ELR (cell line): ENCODE measurements around the gene XRCC4.
A peak's percentile ranks its signal among the peaks of the same experiment; 100 is the strongest.
"Not testable (repeated sequence)": the region's sequence is repeated elsewhere in the genome, so short reads cannot be mapped to it uniquely, and the experiment has no call there.

ENCODE experiments used
- DNase-seq: peaks from one replicate; pipeline ENCODE4 v3.0.0-alpha.2; 2015; ENCODE audit warnings: low read depth

XRCC4 gene

DNA sequence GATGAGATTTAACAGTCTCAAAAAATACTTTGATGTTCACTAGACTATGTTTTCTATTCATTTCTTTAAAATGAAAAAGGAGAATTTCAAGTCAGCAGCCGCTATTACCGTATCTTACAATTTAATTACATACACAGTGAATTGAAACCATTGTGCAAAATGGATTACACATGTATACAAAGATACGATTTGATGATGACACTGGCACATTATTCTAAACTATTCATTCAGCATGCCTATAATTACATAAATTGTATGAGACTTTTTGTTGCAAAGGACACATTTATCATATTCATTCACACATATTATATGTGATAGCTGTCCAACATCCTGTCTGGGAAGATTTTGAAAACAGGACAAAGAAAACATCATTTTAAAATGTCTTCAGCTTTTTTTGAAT lies 275.9 kb downstream of the XRCC4 start:
- DNase-seq, result no peak

GRCh38 chr5:83353774-83354173 lies 276.4 kb downstream of the XRCC4 start:
- DNase-seq, result no peak

GRCh38 chr5:83354958-83355357 lies 277.6 kb downstream of the XRCC4 start:
- DNase-seq, result no peak

GRCh38 chr5:83355482-83356014 lies 278.2 kb downstream of the XRCC4 start:
- DNase-seq, result not testable (repeated sequence)

DNA sequence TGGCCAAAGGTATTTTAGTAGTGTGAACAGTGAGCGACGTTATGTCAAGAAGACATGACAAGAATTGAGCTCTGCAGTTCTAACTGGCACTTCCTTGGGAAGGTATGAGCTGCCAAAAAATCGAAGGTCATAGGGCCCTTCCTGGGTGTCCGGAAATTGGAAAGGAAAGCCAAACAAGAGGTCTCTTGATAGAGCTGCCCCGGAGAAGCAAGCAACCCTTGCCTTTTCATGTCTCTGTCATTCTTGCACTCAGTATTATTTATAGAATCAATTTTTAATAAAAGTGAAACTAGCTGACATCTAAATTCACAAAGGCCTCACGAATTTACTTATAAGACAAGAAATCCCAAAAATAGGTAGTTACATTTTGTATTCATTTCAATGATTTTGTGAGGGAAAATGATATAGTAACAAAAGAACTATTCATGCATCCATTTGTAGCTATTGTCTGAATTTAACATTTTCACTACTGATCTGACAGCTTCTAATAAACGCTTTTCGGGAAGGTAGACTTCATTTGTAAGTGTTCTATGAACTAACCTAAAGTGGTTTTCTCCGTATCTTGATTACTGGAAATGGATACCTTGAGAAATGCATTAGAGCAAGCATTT lies 280.4 kb downstream of the XRCC4 start:
- no peak for DNase-seq

- DNase-seq, result peak; percentile 22
These were observed 283.2 kb downstream of the XRCC4 start for GRCh38 chr5:83360573-83360972.

DNA sequence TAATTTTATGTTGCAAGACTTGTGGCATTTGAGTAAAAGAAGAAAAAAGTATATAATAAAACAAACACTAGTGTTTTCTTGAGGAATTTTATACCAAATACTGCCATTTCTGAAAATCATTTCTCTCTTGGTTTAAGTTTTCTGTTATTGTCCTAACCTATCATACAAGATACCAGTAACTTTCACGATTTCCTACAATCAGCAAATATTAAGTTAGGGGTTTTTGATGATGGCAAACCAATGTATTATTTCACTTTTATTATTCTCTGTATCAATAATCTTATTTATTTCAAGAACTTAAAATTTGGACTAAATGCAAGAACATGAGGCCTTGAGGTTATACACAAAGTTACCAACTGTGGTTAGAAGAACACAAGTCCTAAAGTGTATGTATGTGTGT lies 285.2 kb downstream of the XRCC4 start:
- no peak for DNase-seq

- DNase-seq, result no peak
These were observed 286.0 kb downstream of the XRCC4 start for GRCh38 chr5:83363111-83363885.

- no peak for DNase-seq
These were observed 286.5 kb downstream of the XRCC4 start for GRCh38 chr5:83363886-83364275.

- DNase-seq, result no peak
These were observed 287.3 kb downstream of the XRCC4 start for GRCh38 chr5:83364312-83365299.

DNA sequence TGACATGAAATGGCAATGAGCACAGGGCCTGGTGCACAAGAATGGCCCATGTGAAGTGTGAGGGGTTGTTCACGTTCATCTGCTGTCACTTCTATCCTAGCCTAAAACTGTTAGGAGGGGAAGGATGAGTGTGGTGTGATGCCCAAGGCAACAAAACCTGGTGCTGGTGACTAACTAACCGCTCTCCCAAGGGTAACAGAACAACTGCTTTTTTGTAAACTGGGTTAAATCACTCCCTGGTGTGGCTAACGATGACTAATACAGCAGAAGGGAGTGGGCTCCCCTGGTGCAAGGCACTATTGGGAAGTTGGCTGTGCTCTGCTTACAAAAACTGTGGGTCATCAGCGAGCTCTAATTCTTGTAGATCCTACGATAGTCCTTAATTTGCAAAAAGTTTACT lies 291.0 kb downstream of the XRCC4 start:
- DNase-seq, result peak; percentile 94

DNA sequence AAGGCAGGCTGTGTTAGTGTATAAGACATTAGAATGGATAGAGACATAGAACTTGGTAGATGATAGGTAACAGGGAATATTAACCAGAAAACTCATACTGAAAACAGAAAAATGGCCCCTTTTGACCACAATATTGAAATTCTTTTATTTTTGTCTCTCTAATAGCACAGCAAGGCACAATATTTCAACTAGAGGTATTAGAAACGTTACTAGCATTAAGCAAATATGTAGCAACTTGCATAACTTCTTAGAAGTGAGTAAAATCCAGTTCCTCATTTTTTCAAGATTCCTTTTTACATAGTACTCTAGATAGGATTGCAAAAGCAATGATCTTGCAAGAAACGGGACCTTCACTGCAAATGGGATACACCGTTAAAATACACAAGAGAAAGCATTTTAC lies 291.5 kb downstream of the XRCC4 start:
- DNase-seq, result no peak

DNA sequence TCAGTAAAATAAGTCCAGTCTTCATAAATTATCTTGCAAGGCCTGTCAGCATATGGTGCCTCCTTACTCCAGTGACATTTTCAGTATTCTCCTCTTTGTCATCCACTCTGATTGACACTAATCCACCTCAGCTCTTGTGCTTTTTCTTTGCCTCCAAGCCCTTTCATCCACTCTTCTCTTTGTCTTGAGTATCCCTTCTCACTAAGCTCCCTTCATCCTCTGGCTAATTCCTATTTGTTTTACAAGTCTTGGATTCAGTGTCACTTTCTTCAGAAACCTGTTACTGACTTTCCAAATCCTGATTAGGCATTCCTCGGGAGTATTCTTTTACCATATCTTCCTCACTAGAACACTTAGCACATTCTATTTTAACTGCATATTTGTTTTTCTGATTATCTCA lies 293.6 kb downstream of the XRCC4 start:
- no peak for DNase-seq

DNA sequence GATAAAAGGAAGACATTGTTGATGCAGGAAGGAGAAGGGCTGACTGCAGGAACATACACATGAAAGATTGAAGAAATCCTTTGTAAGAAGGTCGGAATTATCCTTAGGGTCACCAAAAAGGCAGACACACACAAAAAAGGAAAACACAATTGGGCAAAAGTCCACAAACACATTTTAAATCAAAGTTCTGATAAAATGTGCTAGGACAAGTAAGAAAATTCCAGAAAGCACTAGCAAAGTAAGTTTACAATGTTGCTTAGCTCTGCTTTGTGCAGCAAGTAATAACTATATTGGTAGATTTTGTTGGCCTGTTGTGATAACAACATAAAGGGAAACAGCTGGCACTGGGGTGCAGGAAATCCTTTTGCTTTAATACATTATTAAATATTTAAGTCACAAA lies 294.4 kb downstream of the XRCC4 start:
- DNase-seq, result no peak

DNA sequence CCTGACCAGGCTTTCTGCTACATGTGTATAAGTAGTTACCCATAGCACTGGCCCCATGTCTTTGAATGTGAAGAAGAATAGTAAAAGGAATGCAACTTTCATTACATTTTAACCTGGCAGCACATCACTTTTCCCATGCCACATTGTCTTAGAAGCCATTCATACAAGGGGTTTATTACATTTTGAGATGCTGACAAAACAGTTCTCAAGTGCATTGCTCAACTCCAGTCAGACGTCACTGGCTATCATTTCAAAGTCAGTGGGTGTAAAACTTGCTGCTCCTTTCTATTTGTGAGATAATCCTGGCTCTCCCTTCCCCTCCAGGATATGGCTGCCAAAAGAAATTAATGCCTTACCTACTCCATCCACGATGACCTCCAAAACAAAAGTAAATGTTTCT lies 297.2 kb downstream of the XRCC4 start:
- no peak for DNase-seq

GRCh38 chr5:83375049-83375745 lies 297.9 kb downstream of the XRCC4 start:
- no peak for DNase-seq

- no peak for DNase-seq
These were observed 299.1 kb downstream of the XRCC4 start for GRCh38 chr5:83376461-83376860.

DNA sequence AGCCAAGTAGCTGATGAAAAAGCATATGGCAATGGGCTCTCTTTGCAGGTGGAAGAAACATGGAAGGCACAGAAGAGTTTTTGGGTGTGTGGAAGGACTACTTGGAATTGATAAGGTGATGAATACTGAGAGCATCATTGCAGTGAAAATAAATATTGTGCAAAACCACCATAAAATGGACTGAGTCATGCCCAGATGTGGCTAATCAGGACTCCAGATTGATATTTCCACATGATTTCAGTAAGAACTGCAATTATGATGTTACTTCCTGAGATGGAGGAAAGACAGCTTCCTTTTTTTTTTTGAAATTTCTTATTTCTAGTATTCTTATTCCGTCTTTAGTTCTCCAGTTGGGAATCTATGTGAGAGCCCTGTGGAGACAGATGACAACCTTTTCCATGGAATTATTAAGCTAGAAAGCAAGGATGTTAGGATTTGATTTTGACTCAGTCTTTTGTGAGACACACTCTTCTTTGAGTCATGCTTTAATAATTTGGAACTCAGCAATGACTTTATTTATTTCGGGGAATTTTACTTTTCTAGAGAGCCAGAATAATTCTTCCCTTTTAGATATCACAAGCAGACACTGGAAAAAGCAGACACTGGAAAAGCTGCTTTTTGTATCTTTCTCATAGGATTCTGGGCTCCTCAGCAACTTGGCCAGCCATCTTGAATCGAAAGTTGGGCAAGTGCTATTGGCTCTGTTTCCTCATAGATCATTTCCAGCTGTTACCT lies 300.0 kb downstream of the XRCC4 start:
- DNase-seq, result peak; percentile 81

DNA sequence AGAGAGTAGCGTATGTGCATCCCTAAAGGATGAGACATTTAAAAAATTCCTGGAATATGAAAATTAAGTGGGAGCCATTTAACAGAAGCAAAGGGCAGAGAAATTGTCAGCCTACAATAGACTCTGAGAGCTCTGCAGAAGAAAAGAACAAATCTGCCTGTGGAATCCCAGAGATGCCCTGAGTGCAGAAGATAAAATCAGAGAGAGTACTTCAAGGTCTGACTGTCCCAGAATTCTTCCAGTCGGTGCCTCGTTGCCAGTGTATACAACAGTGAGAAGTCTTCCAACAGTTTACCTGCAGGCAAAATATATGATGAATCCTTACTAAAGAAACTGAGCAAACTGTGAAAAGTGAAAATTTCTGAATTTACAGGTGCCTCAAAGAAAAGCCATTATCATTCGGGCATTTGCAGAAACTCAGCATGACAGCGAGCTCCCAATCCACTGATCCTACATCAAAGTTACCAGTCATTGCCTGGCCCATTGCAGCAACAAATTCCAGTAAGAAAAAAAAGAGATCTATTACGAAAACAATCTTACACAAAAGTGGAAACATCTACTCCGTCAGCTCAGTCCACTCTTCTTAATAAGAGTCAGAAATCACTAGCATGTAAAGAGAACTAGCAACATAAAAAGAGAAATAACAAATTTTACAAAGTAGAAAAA lies 301.4 kb downstream of the XRCC4 start:
- DNase-seq, result no peak

- DNase-seq, result no peak
These were observed 308.5 kb downstream of the XRCC4 start for GRCh38 chr5:83385812-83386211.

DNA sequence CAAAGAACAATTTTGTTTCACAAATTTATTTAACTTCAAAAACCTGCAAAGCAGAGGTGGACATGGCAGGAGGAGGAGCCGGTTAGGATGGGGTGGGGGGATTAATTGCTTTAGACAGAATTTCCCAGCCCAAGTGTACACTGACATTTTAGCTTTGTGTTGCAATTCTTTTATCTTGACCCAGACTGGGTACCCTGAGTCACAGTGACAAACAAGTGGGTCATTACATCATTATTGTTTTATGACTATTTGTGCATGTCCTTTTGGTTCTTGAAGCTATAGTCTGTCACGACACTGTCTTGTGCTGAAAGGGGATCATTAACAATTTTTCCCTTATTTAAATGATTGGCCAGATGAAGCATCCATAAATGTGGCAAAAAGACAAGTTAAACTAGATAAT lies 309.7 kb downstream of the XRCC4 start:
- peak; percentile 16 for DNase-seq
